ENCODE results near the gene AGT.

AGT gene

DNA sequence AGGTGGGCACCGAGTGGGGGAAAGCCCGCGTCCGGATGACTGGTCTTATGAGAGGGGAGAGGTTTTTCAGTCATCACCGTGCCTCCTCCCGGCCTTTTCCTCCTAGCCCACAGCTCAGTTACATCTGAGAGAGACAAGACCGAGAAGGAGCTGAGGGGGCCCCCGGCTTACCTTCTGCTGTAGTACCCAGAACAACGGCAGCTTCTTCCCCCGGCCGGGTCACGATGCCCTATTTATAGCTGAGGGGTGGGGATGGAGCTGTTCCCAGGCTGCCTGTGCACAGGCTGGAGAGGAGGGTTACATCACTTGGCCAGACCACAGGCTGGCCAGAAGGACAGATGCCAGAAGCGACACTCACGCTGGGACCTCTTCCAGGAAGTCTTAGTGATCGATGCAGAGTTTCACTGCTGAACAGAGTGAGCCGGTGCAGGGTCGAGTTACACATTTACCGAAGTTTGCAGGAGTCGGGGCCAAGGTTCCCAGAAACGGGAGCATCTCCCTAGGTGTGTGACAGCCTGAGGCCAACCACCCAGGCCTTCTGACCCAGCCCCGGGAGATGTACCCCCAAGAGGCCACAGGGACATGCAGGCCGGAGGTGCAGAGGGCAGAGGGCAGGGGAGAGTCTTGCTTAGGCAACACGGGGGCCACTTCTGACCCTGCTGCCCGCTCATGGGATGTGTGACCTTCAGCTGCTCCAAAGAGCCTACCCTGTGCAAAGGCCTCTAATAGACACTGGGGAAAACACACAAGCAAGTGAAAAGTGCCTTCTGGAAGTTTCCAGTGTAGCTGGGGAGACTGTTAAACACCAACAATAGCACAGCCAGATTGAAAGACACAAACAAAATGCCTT, at the start of gene AGT:
Gene AGT, minus strand, starts transcription at position 208 of the 850 bp plus-strand sequence. CDS start 3,299 bp downstream, outside the sequence.
- in situ Hi-C loops (cut with MboI; ENCODE audit: low sequenced_read_pairs) = no loop called here

DNA sequence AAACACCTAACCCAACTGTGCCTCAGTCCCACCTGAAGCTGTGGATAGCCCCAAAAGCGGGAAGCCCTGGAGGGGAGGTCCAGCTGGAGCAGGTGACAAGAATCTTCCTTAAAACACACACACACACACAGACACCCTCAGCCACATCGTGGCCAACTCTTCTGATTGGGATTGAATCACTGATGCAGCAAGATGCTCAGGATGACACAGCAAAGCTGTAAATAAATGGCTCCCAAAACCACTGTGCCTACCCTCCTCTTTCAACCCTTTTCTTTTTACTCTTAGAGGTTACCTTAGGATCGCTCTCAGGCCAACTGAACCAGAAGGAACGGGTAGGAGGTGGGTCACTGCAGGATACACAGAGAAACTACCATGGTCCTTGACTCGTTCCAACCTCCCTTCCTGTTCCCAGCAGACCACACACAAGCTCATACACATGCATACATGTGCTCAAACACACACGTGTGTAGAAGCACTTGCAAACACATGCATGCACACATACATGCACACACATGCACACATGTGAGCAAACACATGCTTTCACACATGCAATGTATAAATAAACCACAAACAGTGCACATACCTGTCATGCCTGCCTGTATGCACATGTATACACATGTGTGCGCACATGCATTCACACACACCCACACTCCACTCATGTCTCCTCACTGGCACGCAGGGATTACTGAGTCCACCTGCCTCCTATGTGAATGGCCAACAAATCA, 47.7 kb upstream of the AGT start:
- in situ Hi-C loops (cut with MboI; ENCODE audit: low sequenced_read_pairs) = no loop called here

DNA sequence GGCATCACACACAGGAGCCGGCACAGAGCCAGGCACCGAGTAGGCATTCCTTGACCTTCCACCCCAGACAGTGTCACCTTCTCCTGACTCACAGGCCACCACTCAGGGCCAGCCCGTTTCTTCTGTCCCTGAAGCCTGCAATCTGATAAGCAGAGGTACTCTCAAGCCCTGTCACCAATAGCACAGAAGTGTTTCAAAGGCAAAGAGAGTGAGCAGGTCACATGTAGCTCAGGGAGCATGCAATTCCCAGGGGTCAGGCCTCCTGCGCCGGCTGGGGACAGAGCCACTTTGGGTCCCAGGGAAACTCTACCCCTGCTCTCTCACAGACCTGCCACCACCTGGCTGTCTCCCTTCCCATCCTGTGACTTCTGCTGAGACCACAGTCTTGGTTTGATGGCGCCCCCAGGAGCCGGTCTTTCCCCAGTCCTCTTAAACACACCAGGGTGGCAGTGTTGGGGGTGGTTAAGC, 46.5 kb upstream of the AGT start:
- in situ Hi-C loops (cut with MboI; ENCODE audit: low sequenced_read_pairs) = no loop called here

DNA sequence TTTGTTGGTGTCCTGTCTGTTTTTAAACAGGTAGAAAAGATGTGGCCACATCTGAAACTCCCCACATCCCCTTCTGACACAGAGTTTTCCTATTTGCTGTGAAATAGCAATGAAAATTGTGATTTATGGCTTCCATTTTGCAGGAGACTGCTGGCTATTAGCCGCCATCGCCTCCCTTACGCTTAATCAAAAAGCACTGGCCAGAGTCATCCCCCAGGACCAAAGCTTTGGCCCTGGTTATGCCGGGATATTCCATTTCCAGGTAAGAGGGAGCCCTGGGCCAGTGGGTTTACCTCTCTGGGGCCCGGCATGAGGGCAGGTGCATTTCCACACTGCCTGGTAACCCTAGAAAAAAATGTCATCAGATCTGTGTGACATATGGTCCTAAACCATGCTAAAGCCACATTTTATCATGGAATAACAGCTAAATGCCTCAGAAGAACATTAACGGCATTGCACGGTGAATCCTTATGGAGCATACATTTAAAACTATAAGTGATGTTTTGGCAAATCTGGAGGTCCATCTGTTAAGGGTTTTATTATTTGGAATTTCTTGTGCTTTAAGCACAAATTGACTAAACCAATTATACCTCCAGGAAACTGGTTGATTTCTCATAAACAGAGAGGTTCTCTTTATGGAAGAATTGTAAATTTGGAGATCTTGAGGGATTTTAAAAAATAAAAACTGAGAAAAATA, 45.6 kb upstream of the AGT start:
- in situ Hi-C loops (cut with MboI; ENCODE audit: low sequenced_read_pairs) = no loop called here

DNA sequence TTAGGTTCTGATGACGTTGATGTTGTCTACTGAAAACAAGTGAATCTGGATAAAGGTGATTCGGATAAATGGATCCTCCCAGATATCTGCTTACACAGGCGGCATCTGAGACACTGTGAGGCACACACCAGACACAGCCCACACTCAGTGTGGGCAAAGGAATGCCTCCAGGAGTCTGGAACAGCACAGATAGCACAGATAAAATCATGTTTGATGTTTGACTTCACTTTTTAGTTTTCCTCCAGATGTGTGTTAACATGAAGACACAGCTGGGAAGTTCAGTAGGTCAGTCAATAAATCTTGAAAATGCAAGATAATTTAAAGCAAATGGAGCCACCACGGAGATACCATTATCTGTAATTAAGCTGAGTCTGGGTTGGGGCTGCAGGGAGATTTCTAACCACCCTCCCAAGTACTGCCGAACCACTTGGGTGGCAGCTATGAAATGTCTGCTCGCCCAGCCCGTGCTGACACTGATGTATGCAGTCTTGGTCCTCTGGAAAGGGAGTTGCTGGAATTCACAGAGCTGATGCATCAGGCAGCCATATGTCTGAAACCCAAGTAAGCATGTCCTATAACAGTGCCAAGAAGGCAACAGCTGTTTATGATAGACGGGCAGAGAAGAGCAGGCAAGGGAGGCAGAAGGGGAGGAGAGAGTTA, 44.9 kb upstream of the AGT start:
- in situ Hi-C loops (cut with MboI; ENCODE audit: low sequenced_read_pairs) = no loop called here

DNA sequence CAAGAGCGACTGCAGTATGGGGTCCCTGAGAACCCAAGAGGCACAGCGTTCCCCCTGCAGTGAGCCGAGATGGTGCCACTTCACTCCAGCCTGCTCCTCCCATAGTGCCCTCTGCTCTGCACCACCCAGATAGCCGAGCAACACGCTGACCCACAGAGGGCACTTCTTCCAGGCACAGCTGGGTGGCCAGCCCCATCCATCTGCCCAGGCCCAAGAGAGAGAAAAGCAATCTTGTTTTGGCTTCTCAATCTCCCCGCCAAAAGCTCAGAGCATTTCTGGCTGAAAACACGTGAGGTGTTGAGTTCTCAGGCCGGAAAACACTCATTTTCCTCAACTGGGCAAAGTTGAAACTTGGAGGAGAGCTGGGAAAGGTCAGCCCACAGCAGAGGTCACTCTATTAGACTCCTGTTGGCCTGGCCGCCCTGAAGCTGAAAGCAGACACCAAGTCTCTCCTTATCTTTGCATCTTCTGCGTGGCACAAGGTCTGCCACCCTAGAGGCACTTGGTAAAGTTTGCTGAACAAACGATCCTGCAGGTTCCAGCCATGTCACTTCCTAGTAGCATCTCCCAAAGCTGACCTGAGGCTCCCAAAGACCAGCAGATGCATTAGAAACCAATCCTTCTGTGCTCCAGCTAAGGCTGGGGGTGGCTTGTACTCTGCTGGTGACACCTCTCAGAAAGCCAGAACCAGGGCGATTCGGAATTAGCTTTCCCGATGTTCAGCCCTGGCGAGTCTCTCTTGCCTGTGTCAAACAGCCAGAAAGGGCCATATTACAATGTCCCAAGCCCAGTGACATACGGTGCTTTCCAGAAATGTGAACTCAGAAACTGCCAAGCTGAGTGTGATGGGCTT, 44.2 kb upstream of the AGT start:
- in situ Hi-C loops (cut with MboI; ENCODE audit: low sequenced_read_pairs) = no loop called here

DNA sequence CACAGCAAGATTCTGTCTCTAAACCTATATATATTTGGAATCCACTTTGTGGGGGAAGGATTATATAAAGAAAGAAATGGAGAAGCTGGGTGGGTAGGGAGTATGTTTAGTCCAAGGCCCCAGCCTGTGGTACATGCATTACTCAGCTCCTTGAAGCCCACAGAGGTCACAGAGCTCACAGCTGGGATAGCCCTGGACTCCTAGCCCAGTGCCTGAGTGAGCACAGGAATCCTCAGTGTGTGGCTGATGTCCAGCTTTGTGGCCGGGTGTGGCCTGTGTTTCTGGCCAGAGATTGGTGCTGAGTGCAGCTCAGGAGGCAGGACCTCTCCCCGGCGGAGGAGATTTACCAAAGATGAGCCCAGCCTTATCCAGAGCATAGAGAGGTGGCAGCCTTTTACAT, 40.9 kb upstream of the AGT start:
- in situ Hi-C loops (cut with MboI; ENCODE audit: low sequenced_read_pairs) = no loop called here

DNA sequence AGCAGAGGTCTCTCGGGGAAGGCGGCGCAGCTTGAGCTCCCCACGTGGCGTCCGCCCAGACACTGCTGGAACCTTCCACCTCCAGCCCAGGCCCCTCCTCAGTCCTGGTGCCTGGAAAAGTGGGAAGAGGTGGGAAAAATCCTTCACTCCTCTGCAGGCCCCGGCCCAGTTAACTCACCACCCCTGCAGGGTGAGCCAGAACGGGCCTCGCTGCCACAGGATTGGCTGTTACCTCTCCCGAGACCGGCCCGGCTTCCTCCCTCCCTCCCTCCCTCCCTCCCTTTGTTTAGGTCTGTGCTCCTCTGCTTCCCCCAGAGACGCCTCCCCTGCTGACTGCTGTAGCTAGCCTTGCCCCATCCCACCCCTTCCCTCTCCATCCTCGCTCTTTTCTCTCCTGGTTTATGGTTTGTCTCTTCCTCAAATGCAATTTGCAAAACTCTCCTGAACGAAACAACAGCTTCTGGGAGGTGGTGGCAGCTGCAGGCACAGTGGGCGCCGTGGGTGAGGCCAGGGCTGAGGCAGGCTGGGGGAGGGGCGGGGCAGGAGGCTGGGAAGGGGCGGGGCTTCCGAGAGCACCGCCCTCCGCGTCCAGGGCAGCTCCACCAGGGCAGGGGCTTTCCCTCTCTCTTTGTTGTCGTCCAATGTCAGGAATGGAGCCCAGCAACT, 39.8 kb upstream of the AGT start:
- in situ Hi-C loops (cut with MboI; ENCODE audit: low sequenced_read_pairs) = no loop called here

DNA sequence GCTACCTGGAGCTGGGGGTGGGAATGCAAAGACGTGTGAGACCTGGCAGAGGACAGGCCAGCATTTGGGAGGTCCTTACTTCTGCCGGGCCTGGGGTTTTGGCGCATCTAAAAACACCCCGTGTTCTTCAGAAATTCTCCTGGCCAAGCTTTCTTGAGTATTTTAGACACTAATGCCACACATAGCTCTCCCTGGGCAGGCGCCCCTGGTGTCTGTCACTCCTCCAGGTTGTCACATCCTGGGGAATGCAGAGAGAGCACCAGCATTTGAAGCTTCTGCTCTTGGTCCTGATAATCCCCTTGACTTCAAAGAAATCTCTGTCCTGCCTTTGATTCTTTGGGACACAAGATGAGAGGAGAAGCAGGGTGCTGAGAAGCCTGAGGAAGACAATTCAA, 39.3 kb upstream of the AGT start:
- in situ Hi-C loops (cut with MboI; ENCODE audit: low sequenced_read_pairs) = no loop called here

DNA sequence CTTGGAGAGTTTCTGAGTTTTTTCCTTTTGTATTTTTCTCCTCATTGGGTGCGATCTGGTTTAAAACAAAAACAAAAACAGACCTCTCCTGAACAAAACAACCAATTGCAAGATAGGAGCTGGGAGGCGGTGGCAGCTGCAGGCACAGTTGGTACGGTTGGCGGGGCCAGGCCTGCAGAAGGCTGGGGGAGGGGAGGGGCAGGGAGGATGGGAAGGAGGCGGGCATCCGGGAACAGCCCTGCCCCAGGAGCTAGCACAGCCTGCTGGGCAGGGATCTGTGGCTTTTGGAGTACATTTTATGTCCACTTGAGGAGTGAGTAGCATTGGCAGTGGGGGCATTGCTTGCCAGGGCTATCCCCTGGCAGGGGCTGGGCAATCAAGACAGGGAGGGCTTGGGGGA, 38.5 kb upstream of the AGT start:
- in situ Hi-C loops (cut with MboI; ENCODE audit: low sequenced_read_pairs) = no loop called here

DNA sequence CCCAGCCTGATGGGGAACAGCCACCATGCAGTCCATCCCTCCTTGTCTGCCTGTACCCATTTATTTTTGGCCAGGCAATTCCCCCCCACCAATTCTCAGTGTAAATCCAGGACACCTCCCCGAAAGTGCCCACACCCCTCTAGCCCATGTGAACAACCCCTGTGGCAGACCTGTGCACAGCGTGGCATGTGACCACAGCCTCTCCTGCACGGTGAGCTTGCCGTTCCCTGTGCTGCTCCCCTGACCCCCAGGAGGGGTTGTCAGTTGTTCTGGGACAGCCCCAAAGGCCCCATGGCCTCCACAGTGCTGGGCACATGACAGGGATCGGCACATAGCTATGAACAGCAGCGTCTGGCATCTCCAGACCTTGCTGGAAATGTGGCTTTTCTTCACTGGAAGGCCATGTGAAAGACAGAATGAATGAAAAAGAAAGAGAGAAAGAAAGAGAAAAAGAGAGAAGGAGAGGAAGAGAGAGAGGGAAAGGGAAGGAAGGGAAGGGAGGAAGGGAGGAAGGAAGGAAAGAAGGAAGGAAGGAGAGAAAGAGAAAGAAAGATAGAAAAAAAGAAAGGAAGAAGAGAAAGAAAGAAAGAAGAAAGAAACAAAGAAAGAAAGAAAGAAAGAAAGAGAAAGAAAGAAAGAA, 37.2 kb upstream of the AGT start:
- in situ Hi-C loops (cut with MboI; ENCODE audit: low sequenced_read_pairs) = no loop called here

DNA sequence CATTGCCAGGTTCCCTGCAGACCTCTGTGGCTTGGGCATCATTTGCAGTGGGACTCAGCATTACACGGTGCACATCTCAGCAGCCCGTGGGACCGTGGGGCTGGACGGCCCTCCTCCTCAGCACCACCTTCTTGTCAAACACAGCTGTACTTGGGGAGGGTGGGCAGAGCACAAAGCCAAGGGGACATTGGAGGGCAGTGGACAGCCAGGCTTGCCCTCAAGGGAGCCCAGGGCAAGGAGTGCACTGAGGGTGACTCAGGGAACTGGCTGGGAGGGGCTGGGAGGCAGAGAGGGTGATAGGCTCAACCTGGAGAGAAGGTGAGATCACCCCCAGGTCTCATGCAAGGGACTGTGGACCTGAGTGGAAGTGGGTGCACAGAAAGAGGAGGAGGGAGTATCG, 36.7 kb upstream of the AGT start:
- in situ Hi-C loops (cut with MboI; ENCODE audit: low sequenced_read_pairs) = no loop called here

DNA sequence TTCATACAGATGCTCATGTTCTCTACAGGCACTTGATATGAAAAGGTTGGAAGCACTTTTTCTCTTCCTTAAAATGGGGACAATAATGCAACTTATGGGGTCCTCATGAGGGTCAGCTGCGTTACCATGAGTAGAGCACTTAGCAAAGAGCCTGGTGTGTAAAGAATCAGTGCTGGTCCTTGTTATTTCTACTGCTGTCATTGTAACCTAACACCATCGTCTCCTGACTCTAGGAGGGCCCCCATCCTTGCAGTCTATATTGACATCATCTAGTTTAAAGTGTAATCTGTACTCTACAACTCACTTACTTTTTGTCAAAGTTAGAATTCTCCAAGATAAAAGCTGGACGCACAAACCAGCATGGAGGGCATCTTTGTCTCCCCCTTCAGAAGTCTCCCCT, 35.7 kb upstream of the AGT start:
- in situ Hi-C loops (cut with MboI; ENCODE audit: low sequenced_read_pairs) = no loop called here

DNA sequence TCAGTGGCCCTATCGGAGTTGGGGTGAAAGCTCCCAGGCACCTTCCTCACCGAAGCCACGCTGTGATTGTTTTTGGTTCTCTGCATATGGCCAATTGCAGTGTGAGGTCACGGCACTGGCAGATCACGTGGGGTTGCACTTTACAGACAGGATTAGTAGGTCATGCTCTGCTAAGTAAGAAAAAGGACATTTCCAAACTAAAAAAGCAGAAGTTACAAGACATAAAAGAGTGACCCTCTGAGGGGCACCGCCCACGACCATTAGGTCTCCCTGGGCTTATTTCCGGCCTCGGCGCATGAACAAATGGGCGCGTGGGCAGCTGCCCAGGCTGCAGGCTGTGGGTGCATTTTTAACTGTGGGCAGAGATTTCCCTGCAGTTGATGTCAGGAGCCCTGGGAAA, 35.2 kb upstream of the AGT start:
- in situ Hi-C loops (cut with MboI; ENCODE audit: low sequenced_read_pairs) = no loop called here

DNA sequence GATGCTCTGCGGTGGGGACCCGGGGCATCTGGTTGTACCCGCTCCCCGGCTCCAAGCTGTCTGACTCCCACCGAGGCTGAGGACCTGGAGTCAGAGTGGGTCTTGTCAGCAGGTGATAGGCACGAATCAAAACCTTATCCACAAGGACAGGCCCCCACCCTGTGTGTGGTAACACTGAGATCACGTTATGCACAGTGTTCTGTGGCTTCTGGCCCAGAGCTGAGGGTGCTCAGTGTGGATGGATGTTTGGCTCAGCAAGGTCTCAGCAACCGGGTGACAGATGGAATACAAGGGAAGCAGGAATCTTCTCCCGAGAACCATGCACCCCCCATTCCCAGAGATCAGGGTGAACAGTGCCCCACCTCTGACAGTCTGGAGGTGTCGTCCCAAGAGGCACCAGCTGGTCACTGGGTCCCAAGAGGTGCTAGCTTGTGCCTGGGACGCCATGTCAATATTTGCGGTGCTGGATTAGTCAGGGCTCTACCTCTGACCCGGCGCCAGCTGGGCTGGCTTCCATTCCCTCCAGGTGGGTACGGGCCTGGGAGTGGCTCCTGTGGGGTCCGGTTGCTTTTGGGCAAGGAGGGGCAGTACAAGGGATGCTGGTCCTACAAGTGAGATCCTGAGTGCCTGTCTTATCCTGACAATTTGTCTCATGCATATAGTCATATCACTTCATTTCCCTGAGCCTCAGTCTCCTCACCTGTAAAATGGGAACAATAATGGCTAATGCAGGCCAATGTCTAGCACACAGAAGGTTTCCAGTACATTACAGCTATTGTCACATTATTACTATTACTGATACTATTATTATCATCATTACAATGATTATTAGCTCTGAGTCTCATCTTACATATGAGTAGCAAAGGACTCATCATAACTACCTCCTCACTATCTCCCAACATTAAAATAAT, 34.2 kb upstream of the AGT start:
- in situ Hi-C loops (cut with MboI; ENCODE audit: low sequenced_read_pairs) = no loop called here

DNA sequence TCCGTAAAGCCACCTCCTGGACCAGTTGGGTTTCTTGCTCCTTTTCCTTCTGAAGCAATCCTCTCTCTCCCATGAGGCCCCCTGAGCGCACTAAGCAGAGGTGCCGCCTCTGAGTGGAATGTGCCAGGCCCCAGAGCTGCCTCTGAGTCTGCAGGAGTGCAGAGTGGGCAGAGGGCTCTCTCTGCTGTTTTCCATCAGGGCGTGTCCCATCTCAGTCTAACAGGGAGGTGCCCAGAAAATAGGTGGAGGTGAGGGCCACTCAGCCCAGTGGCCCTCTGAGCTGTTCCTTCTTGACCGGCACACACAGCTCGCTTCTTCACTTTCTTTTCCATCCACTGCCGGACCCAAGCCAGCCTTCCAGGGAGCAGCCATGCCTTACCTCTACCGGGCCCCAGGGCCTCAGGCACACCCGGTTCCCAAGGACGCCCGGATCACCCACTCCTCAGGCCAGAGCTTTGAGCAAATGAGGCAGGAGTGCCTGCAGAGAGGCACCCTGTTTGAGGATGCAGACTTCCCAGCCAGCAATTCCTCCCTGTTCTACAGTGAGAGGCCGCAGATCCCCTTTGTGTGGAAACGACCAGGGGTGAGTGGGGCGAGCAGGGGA, 33.3 kb upstream of the AGT start, which contains the start of gene CAPN9:
Gene CAPN9, plus strand, starts transcription at position 262 of the 604 bp plus-strand sequence. Its CDS starts 109 bp downstream, at position 371.
- in situ Hi-C loops (cut with MboI; ENCODE audit: low sequenced_read_pairs) = no loop called here

DNA sequence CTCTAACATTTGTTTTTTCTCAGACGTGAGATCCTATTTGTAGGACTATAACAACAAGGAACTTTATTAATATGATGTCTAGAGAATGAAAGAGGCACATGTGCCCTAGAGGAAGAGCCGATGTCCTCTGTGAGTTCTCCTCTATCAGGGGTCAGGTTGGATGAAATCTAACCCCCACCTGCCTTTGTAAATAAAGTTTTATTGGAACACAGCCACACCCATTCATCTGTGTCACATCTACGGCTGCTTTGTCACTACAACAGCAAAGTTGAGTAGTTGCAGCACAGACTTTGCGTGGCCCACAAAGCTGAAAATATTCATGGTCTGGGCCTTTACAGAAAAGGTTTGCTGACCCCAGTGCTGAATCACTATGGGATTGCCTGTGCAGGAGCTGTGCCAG, 32.7 kb upstream of the AGT start:
- in situ Hi-C loops (cut with MboI; ENCODE audit: low sequenced_read_pairs) = no loop called here

DNA sequence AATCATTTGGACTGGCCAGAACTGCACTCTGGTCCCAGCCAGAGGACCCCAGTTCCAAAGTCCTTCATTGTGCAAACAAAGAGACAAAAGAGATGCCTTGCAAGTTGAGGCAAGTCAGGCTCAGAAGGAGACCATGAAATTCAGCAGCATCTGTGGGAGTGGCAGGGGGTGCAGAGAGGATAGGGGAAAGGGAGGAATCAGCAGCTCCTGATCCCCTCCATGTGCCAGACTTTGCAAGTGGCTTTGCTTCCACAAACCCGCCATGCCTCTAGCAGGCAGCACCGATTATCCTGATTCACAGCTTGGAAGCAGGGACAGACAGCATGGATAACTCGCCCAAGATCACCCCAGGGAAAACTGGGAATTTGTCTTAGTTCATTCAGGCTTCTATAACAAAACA, 31.1 kb upstream of the AGT start:
- in situ Hi-C loops (cut with MboI; ENCODE audit: low sequenced_read_pairs) = no loop called here

Data from hTERT RPE-1 (cell line).